Trophoblast cell (in vitro differentiated cells and primary cell): ENCODE measurements around the gene GREM1.

Experiments used
- DNase-seq, 2 donors: peaks; one replicate each; pipeline ENCODE4 v3.0.0-alpha.2; 2016
- H2AFZ ChIP-seq: 2 replicates; pipeline ENCODE4 v1.6.1; 2013; ENCODE audit warnings: low read length, moderate library complexity, mild to moderate bottlenecking; ENCODE audit not compliant: insufficient read depth, poor library complexity
- H2AK5ac ChIP-seq: 2 replicates; pipeline ENCODE4 v1.6.1; 2013; ENCODE audit warnings: mild to moderate bottlenecking, low read length
- H2BK120ac ChIP-seq: 2 replicates; pipeline ENCODE4 v1.6.1; 2013; ENCODE audit warnings: low read length, mild to moderate bottlenecking, moderate library complexity; ENCODE audit not compliant: insufficient read depth, poor library complexity
- H2BK12ac ChIP-seq: 2 replicates; pipeline ENCODE4 v1.6.1; 2013; ENCODE audit warnings: mild to moderate bottlenecking, low read length, moderate library complexity
- H2BK5ac ChIP-seq: 2 replicates; pipeline ENCODE4 v1.6.1; 2013; ENCODE audit warnings: low read length, low read depth, moderate library complexity, mild to moderate bottlenecking; ENCODE audit not compliant: poor library complexity
- H3K14ac ChIP-seq: 2 replicates; pipeline ENCODE4 v1.6.1; 2013; ENCODE audit warnings: mild to moderate bottlenecking, low read length
- H3K18ac ChIP-seq: 2 replicates; pipeline ENCODE4 v1.6.1; 2013; ENCODE audit warnings: mild to moderate bottlenecking, low read length
- H3K23ac ChIP-seq: 2 replicates; pipeline ENCODE4 v1.6.1; 2013; ENCODE audit warnings: low read length
- H3K27ac ChIP-seq: 2 replicates; pipeline ENCODE4 v1.5.1; 2013; ENCODE audit warnings: low read depth, mild to moderate bottlenecking, inconsistent platforms, low read length, moderate library complexity
- H3K27me3 ChIP-seq: 2 replicates; pipeline ENCODE4 v1.6.1; 2013; ENCODE audit warnings: inconsistent platforms, mild to moderate bottlenecking, low read length, moderate library complexity; ENCODE audit not compliant: insufficient read depth
- H3K36me3 ChIP-seq, 2 experiments: 1 replicate in 1 of 2; 2 replicates in 1 of 2; pipeline ENCODE4 v1.6.1; 2013; ENCODE audit warnings: low read length in 2 of 2, mild to moderate bottlenecking in 2 of 2, moderate library complexity in 1 of 2; ENCODE audit not compliant: insufficient read depth in 2 of 2, control insufficient read depth in 1 of 2
- H3K4ac ChIP-seq: 2 replicates; pipeline ENCODE4 v1.6.1; 2013; ENCODE audit warnings: low read depth, mild to moderate bottlenecking, low read length, moderate library complexity
- H3K4me1 ChIP-seq, 2 experiments: 1 replicate in 1 of 2; 2 replicates in 1 of 2; pipeline ENCODE4 v1.6.1; 2013; ENCODE audit warnings: low read length in 2 of 2, mild to moderate bottlenecking in 2 of 2, moderate library complexity in 1 of 2; ENCODE audit not compliant: insufficient read depth in 2 of 2, control insufficient read depth in 1 of 2
- H3K4me2 ChIP-seq: 2 replicates; pipeline ENCODE4 v1.6.1; 2013; ENCODE audit warnings: inconsistent platforms, mild to moderate bottlenecking, low read length, moderate library complexity
- H3K4me3 ChIP-seq: 2 replicates; pipeline ENCODE4 v1.5.1; 2013; ENCODE audit warnings: mild to moderate bottlenecking, low read depth, low read length, inconsistent platforms
- H3K79me1 ChIP-seq: one replicate; pipeline ENCODE4 v1.6.1; 2013; ENCODE audit warnings: low read length
- H3K79me2 ChIP-seq: 2 replicates; pipeline ENCODE4 v1.6.1; 2013; ENCODE audit warnings: low read length, mild to moderate bottlenecking; ENCODE audit not compliant: control insufficient read depth, insufficient read depth, poor library complexity
- H3K9ac ChIP-seq: 2 replicates; pipeline ENCODE4 v1.6.1; 2013; ENCODE audit warnings: mild to moderate bottlenecking, low read length
- H3K9me3 ChIP-seq: 2 replicates; pipeline ENCODE4 v1.6.1; 2013; ENCODE audit warnings: low read depth, mild to moderate bottlenecking, control low read depth, inconsistent platforms, low read length; ENCODE audit not compliant: insufficient read depth
- H4K12ac ChIP-seq: 2 replicates; pipeline ENCODE4 v1.6.1; 2013; ENCODE audit warnings: low read depth, mild to moderate bottlenecking, low read length, moderate library complexity
- H4K8ac ChIP-seq: 2 replicates; pipeline ENCODE4 v1.6.1; 2013; ENCODE audit warnings: low read depth, mild to moderate bottlenecking, low read length, moderate library complexity
- H4K91ac ChIP-seq: one replicate; pipeline ENCODE4 v1.6.1; 2013; ENCODE audit warnings: low read depth, mild to moderate bottlenecking, low read length, moderate library complexity
- WGBS: extraction: QIAGEN DNeasy Blood & Tissue Kit; methylation state at CpG from one replicate; pipeline ENCODE4 v1.1.7; 2013; ENCODE audit warnings: missing lambda C conversion rate; ENCODE audit not compliant: insufficient read length, insufficient coverage; ENCODE audit errors: extremely low coverage; 5-methylcytosine and 5-hydroxymethylcytosine counted together

Gene GREM1

GRCh38 chr15:32698773-32699390, 18.9 kb upstream of the GREM1 start:
- Histone ChIP-seq H2AFZ (no peak overlapping the region), H3K79me2 (no peaks in the 10 kb centered on the region), H2AK5ac (no peak overlapping the region), H3K9ac (no peak overlapping the region), H3K14ac (no peak overlapping the region), H2BK5ac (no peak overlapping the region), H3K18ac (no peak overlapping the region), H3K4ac (no peak overlapping the region), H3K4me1 (no peaks in the 10 kb centered on the region), H2BK12ac (no peak overlapping the region), H3K4me3 (no peak overlapping the region), H4K12ac (no peak overlapping the region), H3K27me3 (no peaks in the 10 kb centered on the region), H3K27ac (no peak overlapping the region), H3K36me3 (no peaks in the 10 kb centered on the region), H2BK120ac (no peak overlapping the region), H3K79me1 (no peaks in the 10 kb centered on the region), H4K91ac (no peak overlapping the region), H4K8ac (no peak overlapping the region), H3K9me3 (peaks cover 1% of the 10 kb centered on the region), H3K4me2 (no peak overlapping the region), H3K23ac (no peak overlapping the region)
- WGBS = no CpG with 5 or more reads among the region's 5 CpGs
- DNase-seq = no peak

GRCh38 chr15:32700501-32701150, 17.2 kb upstream of the GREM1 start:
- no CpG with 5 or more reads among the region's 14 CpGs for WGBS
- no peak overlapping the region for H3K4ac ChIP-seq

GRCh38 chr15:32701863-32702262, 15.9 kb upstream of the GREM1 start:
- WGBS = no CpG with 5 or more reads among the region's 3 CpGs
- Histone ChIP-seq H4K91ac (no peak overlapping the region), H3K14ac (no peak overlapping the region), H4K12ac (no peak overlapping the region), H4K8ac (no peak overlapping the region), H3K9ac (no peak overlapping the region), H2BK120ac (no peak overlapping the region), H3K4me1 (peaks cover 0 to 2% of the 10 kb centered on the region in 2 experiments), H3K4me3 (no peak overlapping the region), H2BK5ac (no peak overlapping the region), H3K27me3 (no peaks in the 10 kb centered on the region), H2AFZ (no peak overlapping the region), H3K27ac (no peak overlapping the region), H2BK12ac (no peak overlapping the region), H2AK5ac (no peak overlapping the region), H3K4ac (no peak overlapping the region), H3K4me2 (no peak overlapping the region), H3K79me1 (no peaks in the 10 kb centered on the region), H3K79me2 (no peaks in the 10 kb centered on the region), H3K18ac (no peak overlapping the region), H3K23ac (no peak overlapping the region), H3K36me3 (no peaks in the 10 kb centered on the region), H3K9me3 (peaks cover 1% of the 10 kb centered on the region)
- DNase-seq = no peak

More at GRCh38 chr15:32700501-32701150, 17.2 kb upstream of the GREM1 start:
- Histone ChIP-seq H4K91ac (no peak overlapping the region), H2BK5ac (no peak overlapping the region), H3K18ac (no peak overlapping the region), H2BK120ac (no peak overlapping the region), H3K23ac (no peak overlapping the region), H2AFZ (no peak overlapping the region), H3K9me3 (peaks cover 1% of the 10 kb centered on the region), H2AK5ac (no peak overlapping the region), H3K27ac (no peak overlapping the region), H3K9ac (no peak overlapping the region), H4K8ac (no peak overlapping the region), H3K36me3 (no peaks in the 10 kb centered on the region), H2BK12ac (no peak overlapping the region), H3K27me3 (no peaks in the 10 kb centered on the region), H3K4me3 (no peak overlapping the region), H3K4me1 (no peaks in the 10 kb centered on the region), H3K14ac (no peak overlapping the region), H3K79me2 (no peaks in the 10 kb centered on the region), H4K12ac (no peak overlapping the region), H3K4me2 (no peak overlapping the region), H3K79me1 (no peaks in the 10 kb centered on the region)
- peak in 1 of 2 donors; percentile 36 for DNase-seq

- H3K4me1 ChIP-seq = peaks cover 0 to 3% of the 10 kb centered on the region in 2 experiments
- H3K36me3 ChIP-seq = no peaks in the 10 kb centered on the region
- H2AFZ ChIP-seq = no peak overlapping the region
- H3K23ac ChIP-seq = no peak overlapping the region
- no peak overlapping the region for H4K12ac ChIP-seq
- peaks cover 1% of the 10 kb centered on the region for H3K9me3 ChIP-seq
- no peaks in the 10 kb centered on the region for H3K27me3 ChIP-seq
- H3K27ac ChIP-seq = no peak overlapping the region
- no peaks in the 10 kb centered on the region for H3K79me2 ChIP-seq
- no peak overlapping the region for H3K4ac ChIP-seq
- no peak overlapping the region for H3K9ac ChIP-seq
- no peak overlapping the region for H3K18ac ChIP-seq
- no peak for DNase-seq
- H3K4me2 ChIP-seq = no peak overlapping the region
- H3K79me1 ChIP-seq = no peaks in the 10 kb centered on the region
- no peak overlapping the region for H2AK5ac ChIP-seq
- H2BK5ac ChIP-seq = no peak overlapping the region
- H3K14ac ChIP-seq = no peak overlapping the region
- H4K8ac ChIP-seq = no peak overlapping the region
- H2BK12ac ChIP-seq = no peak overlapping the region
- no peak overlapping the region for H4K91ac ChIP-seq
- no peak overlapping the region for H3K4me3 ChIP-seq
- no CpG with 5 or more reads among the region's 8 CpGs for WGBS
- no peak overlapping the region for H2BK120ac ChIP-seq
Measured at GRCh38 chr15:32704395-32704981, 13.3 kb upstream of the GREM1 start.
